HepG2 (cell line): ENCODE results near the gene PGK2. TPM values are rescaled to one million over a fixed set of nuclear protein-coding genes. Genes with fewer than 3 reads are reported as not detected.

Experiments
- ATAC-seq: fragments of 200-7000 bp; cut with Tn5 transposase; 3 replicates; pipeline ENCODE4 v1.9.1; 2020; ENCODE audit warnings: mild to moderate bottlenecking, moderate library complexity
- BruUV-seq: library from RNA; stranded (reverse); fragments of 400-500 nt; replicated peaks from 2 replicates; lab custom pipeline; 2021; lab: Mats Ljungman, UMichigan
- CTCF ChIA-PET: fragments of 300-600 bp; formaldehyde crosslinking; extraction: SDS; loops from one replicate; lab custom pipeline; 2021; ENCODE audit warnings: low total read pairs, inconsistent platforms, low intra/inter-chr PET ratio; lab: Yijun Ruan, JAX
- POLR2A ChIA-PET: fragments of 350-600 bp; sonication (Branson Sonifier 250); formaldehyde crosslinking; loops from one replicate; lab custom pipeline; 2020; ENCODE audit warnings: antibody characterized with exemption, inconsistent platforms; lab: Yijun Ruan, JAX
- DNase-seq: peaks from one replicate; pipeline ENCODE4 v3.0.0-alpha.2; 2015; ENCODE audit warnings: low spot score
- FAIRE-seq: peaks from 3 replicates; lab custom pipeline; 2011; peaks lifted over from hg19 to GRCh38; lab: Jason Lieb, UNC
- H2AFZ ChIP-seq: one replicate; pipeline ENCODE4 v1.6.1; 2011; ENCODE audit warnings: low read length, inconsistent platforms
- H3K27ac ChIP-seq: fragments of 300-600 bp; 3 replicates; pipeline ENCODE4 v1.8.0; 2011; ENCODE audit warnings: mixed run types, mild to moderate bottlenecking, mixed read lengths, low read length, inconsistent platforms; ENCODE audit not compliant: insufficient read depth; ENCODE audit errors: extremely low read length
- H3K27me3 ChIP-seq, 2 experiments: fragments of 200-600 bp in 1 of 2; 2 replicates in 1 of 2; 3 replicates in 1 of 2; pipeline versions ENCODE4 v1.6.0 to v1.8.0; 2011; ENCODE audit warnings: low read length in 2 of 2, mild to moderate bottlenecking in 2 of 2, moderate library complexity in 2 of 2, inconsistent platforms in 1 of 2; ENCODE audit not compliant: insufficient read depth in 2 of 2, control insufficient read depth in 1 of 2
- H3K36me3 ChIP-seq, 2 experiments: fragments of 200-600 bp in 1 of 2; replicated peaks in 1 of 2; 2 replicates in 1 of 2; 3 replicates in 1 of 2; pipeline versions ENCODE4 v1.5.1 to v1.8.0; 2011; ENCODE audit warnings: low read length in 2 of 2, inconsistent platforms in 1 of 2; ENCODE audit not compliant: insufficient read depth in 2 of 2, control insufficient read depth in 1 of 2
- H3K4me1 ChIP-seq: 2 replicates; pipeline ENCODE4 v1.5.1; 2012; ENCODE audit warnings: low read length, inconsistent platforms; ENCODE audit not compliant: insufficient read depth
- H3K4me2 ChIP-seq: 2 replicates; pipeline ENCODE4 v1.6.0; 2011; ENCODE audit warnings: low read depth, low read length, inconsistent platforms
- H3K4me3 ChIP-seq, 3 experiments: fragments of 200-600 bp in 1 of 3; sonication (generic), shearing (Covaris generic) in 1 of 3; replicated peaks in 1 of 3; 2 replicates each; pipeline ENCODE4 v1.5.1; 2011 to 2016; ENCODE audit warnings: low read length in 3 of 3, inconsistent platforms in 2 of 3, low read depth in 2 of 3, mild to moderate bottlenecking in 2 of 3, control low read depth in 1 of 3, mixed read lengths in 1 of 3; ENCODE audit not compliant: insufficient read depth in 1 of 3
- H3K79me2 ChIP-seq: one replicate; pipeline ENCODE4 v1.6.1; 2011; ENCODE audit warnings: low read length, inconsistent platforms; ENCODE audit not compliant: insufficient read depth
- H3K9ac ChIP-seq: 2 replicates; pipeline ENCODE4 v1.6.0; 2011; ENCODE audit warnings: mild to moderate bottlenecking, low read depth, low read length, inconsistent platforms; ENCODE audit not compliant: insufficient read depth
- H3K9me3 ChIP-seq: 2 replicates; pipeline ENCODE4 v1.5.1; 2012; ENCODE audit warnings: mild to moderate bottlenecking, low read length
- H4K20me1 ChIP-seq: 2 replicates; pipeline ENCODE4 v1.6.0; 2011; ENCODE audit warnings: inconsistent platforms, mild to moderate bottlenecking, low read length, moderate library complexity; ENCODE audit not compliant: insufficient read depth
- GTF3A ChIP-seq: sonication (generic); formaldehyde crosslinking; conservative IDR thresholded peaks from 2 replicates; pipeline ENCODE4 v1.4.0; 2020; ENCODE audit warnings: mild to moderate bottlenecking, missing genetic modification reagents
- KDM5A ChIP-seq: fragments of 200-600 bp; sonication (generic); IDR thresholded peaks from 2 replicates; pipeline ENCODE4 v1.7.0; 2018; ENCODE audit warnings: antibody characterized with exemption, mild to moderate bottlenecking, low read length, borderline replicate concordance
- NCOA1 ChIP-seq: sonication (generic); formaldehyde crosslinking; IDR thresholded peaks from 2 replicates; pipeline ENCODE4 v1.9.0; 2021; ENCODE audit warnings: missing genetic modification reagents
- SOX5 ChIP-seq: IDR thresholded peaks from 2 replicates; pipeline ENCODE4 v1.6.1; 2016; ENCODE audit warnings: borderline replicate concordance
- TCF12 ChIP-seq, 2 experiments: fragments of 450-650 bp in 1 of 2; sonication (generic) in 1 of 2; formaldehyde crosslinking in 1 of 2; IDR thresholded peaks; 2 replicates each; pipeline versions ENCODE4 v1.6.1 to v1.8.0; 2017 to 2022; ENCODE audit warnings: antibody characterized with exemption in 1 of 2, mild to moderate bottlenecking in 1 of 2, missing genetic modification reagents in 1 of 2, moderate library complexity in 1 of 2
- ZNF296 ChIP-seq: sonication (generic); formaldehyde crosslinking; conservative IDR thresholded peaks from 2 replicates; pipeline ENCODE4 v1.5.0; 2020; ENCODE audit warnings: mild to moderate bottlenecking, missing genetic modification reagents
- ZNF562 ChIP-seq: sonication (generic); formaldehyde crosslinking; IDR thresholded peaks from 2 replicates; pipeline ENCODE4 v1.8.0; 2022; ENCODE audit warnings: missing genetic modification reagents, borderline replicate concordance
- WGBS: methylation state at CpG from one replicate; pipeline ENCODE4 v1.1.6; 2017; ENCODE audit warnings: low lambda C conversion rate; 5-methylcytosine and 5-hydroxymethylcytosine counted together
- in situ Hi-C: cut with HindIII; loops from 2 replicates; pipeline ENCODE4 v1.10.0; 2017; ENCODE audit warnings: low pct_unique_long_range_greater_than_20kb; ENCODE audit not compliant: extremely low pct_ligation_motif_present
- intact Hi-C: fragments of 100-400 bp; cut with micrococcal nuclease; formaldehyde crosslinking; loops from one replicate; pipeline ENCODE4 v1.10.0; 2022; ENCODE audit not compliant: unreplicated experiment
- polyA plus RNA-seq, 8 experiments: library from polyadenylated mRNA; depleted of rRNA in 3 of 8; stranded (reverse) in 7 of 8; unstranded in 1 of 8; fragments of >200 nt; fragmentation: Illumina TruSeq in 4 of 8; extraction: Trizol in 4 of 8; gene quantifications; 2 replicates each; pipeline versions ENCODE4 v1.2.1 to v1.2.3, GENCODE V29; 2011 to 2016; ENCODE audit warnings: low read depth in 4 of 8, missing spikeins in 1 of 8, mixed read lengths in 1 of 8; ENCODE audit not compliant: insufficient read depth in 1 of 8
- total RNA-seq, 5 experiments: library from RNA; depleted of rRNA; stranded (reverse); fragments of >200 nt; fragmentation: Illumina TruSeq; extraction: Trizol; gene quantifications; 2 replicates each; pipeline ENCODE4 v1.2.3, GENCODE V29; 2016; ENCODE audit warnings: low read depth in 1 of 5
- TF ChIP-seq, protein P1 (sequence below): sonication (generic); formaldehyde crosslinking; IDR thresholded peaks from 2 replicates; pipeline ENCODE4 v1.5.1; 2020; ENCODE audit warnings: mild to moderate bottlenecking, moderate library complexity, missing genetic modification reagents
- TF ChIP-seq, protein P2 (sequence below): IDR thresholded peaks from 2 replicates; pipeline ENCODE4 v1.6.1; 2016; ENCODE audit warnings: low read depth
- TF ChIP-seq, protein P3 (sequence below): sonication (generic); formaldehyde crosslinking; IDR thresholded peaks from 2 replicates; pipeline ENCODE4 v1.4.0; 2020; ENCODE audit warnings: missing genetic modification reagents, borderline replicate concordance

Gene PGK2
- total and polyA plus RNA-seq, 2 of the 13 experiments (the other 11 are each of a cell fraction or from before 2014, with no cell fraction given) = not detected

DNA sequence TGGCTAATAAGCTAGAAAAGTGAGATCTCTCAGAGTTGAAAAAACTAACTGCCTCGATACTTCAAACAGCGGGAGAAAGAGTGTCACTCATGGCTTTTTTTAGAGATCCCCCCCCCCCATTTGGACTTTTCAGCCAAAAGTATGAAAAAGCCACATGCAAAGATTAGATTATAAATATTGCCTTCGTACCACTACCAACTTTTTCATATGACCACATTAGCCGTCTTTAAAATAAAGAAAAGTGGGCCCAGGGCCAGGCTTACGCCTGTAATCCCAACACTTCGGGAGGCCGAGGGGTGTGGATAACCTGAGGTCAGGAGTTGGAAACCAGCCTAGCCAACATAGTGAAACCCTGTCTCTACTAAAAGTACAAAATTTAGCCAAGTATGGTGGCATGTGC lies 4.4 kb downstream of the PGK2 start:
- ATAC-seq = no peak
- POLR2A ChIA-PET = no interaction called here
- H4K20me1 ChIP-seq = no peaks in the 10 kb centered on the region
- 78% methylated on average over 7 of the region's 7 CpGs for WGBS
- intact Hi-C loops (no loop called here), in situ Hi-C loops (no loop called here)
- no peaks in the 10 kb centered on the region; a peak in 1 of 5 replicates for H3K27me3 ChIP-seq
- TF ChIP-seq NCOA1 (CRISPR knock-in tag) (no peak), ZNF296 (no peak), ZNF562 (no peak), SOX5 (no peak), TCF12 (IDR thresholded peaks at IDR 0.05) (no peak), TCF12 (CRISPR knock-in tag; IDR thresholded peaks at IDR 0.05) (no peak), KDM5A (no peak), GTF3A (CRISPR knock-in tag) (no peak)
- TF ChIP-seq, protein P1, sequence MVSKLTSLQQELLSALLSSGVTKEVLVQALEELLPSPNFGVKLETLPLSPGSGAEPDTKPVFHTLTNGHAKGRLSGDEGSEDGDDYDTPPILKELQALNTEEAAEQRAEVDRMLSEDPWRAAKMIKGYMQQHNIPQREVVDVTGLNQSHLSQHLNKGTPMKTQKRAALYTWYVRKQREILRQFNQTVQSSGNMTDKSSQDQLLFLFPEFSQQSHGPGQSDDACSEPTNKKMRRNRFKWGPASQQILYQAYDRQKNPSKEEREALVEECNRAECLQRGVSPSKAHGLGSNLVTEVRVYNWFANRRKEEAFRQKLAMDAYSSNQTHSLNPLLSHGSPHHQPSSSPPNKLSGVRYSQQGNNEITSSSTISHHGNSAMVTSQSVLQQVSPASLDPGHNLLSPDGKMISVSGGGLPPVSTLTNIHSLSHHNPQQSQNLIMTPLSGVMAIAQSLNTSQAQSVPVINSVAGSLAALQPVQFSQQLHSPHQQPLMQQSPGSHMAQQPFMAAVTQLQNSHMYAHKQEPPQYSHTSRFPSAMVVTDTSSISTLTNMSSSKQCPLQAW = no peak
- TF ChIP-seq, protein P2, sequence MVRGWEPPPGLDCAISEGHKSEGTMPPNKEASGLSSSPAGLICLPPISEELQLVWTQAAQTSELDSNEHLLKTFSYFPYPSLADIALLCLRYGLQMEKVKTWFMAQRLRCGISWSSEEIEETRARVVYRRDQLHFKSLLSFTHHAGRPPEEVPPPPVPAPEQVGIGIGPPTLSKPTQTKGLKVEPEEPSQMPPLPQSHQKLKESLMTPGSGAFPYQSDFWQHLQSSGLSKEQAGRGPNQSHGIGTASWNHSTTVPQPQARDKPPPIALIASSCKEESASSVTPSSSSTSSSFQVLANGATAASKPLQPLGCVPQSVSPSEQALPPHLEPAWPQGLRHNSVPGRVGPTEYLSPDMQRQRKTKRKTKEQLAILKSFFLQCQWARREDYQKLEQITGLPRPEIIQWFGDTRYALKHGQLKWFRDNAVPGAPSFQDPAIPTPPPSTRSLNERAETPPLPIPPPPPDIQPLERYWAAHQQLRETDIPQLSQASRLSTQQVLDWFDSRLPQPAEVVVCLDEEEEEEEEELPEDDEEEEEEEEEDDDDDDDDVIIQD (CRISPR knock-in tag) = no peak
- TF ChIP-seq, protein P3, sequence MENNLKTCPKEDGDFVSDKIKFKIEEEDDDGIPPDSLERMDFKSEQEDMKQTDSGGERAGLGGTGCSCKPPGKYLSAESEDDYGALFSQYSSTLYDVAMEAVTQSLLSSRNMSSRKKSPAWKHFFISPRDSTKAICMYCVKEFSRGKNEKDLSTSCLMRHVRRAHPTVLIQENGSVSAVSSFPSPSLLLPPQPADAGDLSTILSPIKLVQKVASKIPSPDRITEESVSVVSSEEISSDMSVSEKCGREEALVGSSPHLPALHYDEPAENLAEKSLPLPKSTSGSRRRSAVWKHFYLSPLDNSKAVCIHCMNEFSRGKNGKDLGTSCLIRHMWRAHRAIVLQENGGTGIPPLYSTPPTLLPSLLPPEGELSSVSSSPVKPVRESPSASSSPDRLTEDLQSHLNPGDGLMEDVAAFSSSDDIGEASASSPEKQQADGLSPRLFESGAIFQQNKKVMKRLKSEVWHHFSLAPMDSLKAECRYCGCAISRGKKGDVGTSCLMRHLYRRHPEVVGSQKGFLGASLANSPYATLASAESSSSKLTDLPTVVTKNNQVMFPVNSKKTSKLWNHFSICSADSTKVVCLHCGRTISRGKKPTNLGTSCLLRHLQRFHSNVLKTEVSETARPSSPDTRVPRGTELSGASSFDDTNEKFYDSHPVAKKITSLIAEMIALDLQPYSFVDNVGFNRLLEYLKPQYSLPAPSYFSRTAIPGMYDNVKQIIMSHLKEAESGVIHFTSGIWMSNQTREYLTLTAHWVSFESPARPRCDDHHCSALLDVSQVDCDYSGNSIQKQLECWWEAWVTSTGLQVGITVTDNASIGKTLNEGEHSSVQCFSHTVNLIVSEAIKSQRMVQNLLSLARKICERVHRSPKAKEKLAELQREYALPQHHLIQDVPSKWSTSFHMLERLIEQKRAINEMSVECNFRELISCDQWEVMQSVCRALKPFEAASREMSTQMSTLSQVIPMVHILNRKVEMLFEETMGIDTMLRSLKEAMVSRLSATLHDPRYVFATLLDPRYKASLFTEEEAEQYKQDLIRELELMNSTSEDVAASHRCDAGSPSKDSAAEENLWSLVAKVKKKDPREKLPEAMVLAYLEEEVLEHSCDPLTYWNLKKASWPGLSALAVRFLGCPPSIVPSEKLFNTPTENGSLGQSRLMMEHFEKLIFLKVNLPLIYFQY (CRISPR knock-in tag) = no peak
- no peak overlapping the region for H2AFZ ChIP-seq
- no peaks in the 10 kb centered on the region for H3K9me3 ChIP-seq
- no peaks in the 10 kb centered on the region for H3K4me1 ChIP-seq
- FAIRE-seq = no peak
- no peak overlapping the region for H3K4me2 ChIP-seq
- no peak overlapping the region for H3K27ac ChIP-seq
- no peak overlapping the region for H3K4me3 ChIP-seq
- H3K9ac ChIP-seq = no peak overlapping the region
- no peaks in the 10 kb centered on the region for H3K79me2 ChIP-seq
- BruUV-seq = no TSS peak
- CTCF ChIA-PET = no interaction called here
- H3K36me3 ChIP-seq = no peaks in the 10 kb centered on the region
- DNase-seq = no peak
